Stimulated activated effector memory CD8-positive, alpha-beta T cell treated with anti-CD3 and anti-CD28 coated beads, Interleukin-12 subunit alpha, Interleukin-12 subunit beta, amount 100 ng/mL, for 72 hours (primary cell): ENCODE measurements around the gene LYPD4.

Source experiments
- ATAC-seq: fragments of 150-1000 bp; cut with Tn5 transposase; 2 replicates; pipeline ENCODE4 v1.10.0; 2021
- DNase-seq, 2 donors: peaks; one replicate each; pipeline ENCODE4 v3.0.0; 2021 to 2022; ENCODE audit warnings: low spot score in 2 of 2
- H3K27ac Mint-ChIP-seq: one replicate; pipeline ENCODE4 v1.8.0; 2022; ENCODE audit warnings: mild to moderate bottlenecking, mixed read lengths
- H3K36me3 Mint-ChIP-seq: one replicate; pipeline ENCODE4 v1.8.0; 2022; ENCODE audit warnings: mild to moderate bottlenecking, mixed read lengths
- H3K4me1 Mint-ChIP-seq: one replicate; pipeline ENCODE4 v1.8.0; 2022; ENCODE audit warnings: mixed read lengths
- H3K4me3 Mint-ChIP-seq: one replicate; pipeline ENCODE4 v1.8.0; 2022; ENCODE audit warnings: mild to moderate bottlenecking, mixed read lengths
- H3K9me3 Mint-ChIP-seq: one replicate; pipeline ENCODE4 v1.8.0; 2022; ENCODE audit warnings: mixed read lengths

The LYPD4 gene

DNA sequence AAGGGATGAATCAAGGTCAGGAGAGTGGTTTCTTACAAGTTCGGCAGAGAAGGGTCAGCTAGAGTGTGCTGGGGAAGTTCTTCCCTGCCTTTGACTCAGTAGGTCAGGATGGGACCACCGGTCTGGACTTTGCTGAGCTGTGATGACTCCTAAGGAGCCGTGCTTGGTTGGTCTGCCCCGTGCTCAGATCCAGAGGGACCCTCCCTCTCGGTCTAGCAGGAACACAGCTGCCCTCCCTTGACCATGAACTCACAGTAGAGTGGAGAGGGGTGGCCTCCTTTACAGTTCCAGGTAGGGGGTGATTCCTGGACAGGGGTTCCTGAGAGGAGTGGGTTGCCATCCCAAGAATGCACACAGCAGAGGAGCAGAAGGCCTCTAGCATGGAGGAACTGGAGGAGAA, 19.9 kb upstream of the LYPD4 start:
- DNase-seq (no peak), ATAC-seq (no peak)
- Mint-ChIP-seq H3K4me3 (peak overlapping the region; percentile 82), H3K36me3 (peaks cover 100% of the 10 kb centered on the region), H3K27ac (peak overlapping the region; percentile 95), H3K4me1 (peaks cover 76% of the 10 kb centered on the region), H3K9me3 (no peaks in the 10 kb centered on the region)

DNA sequence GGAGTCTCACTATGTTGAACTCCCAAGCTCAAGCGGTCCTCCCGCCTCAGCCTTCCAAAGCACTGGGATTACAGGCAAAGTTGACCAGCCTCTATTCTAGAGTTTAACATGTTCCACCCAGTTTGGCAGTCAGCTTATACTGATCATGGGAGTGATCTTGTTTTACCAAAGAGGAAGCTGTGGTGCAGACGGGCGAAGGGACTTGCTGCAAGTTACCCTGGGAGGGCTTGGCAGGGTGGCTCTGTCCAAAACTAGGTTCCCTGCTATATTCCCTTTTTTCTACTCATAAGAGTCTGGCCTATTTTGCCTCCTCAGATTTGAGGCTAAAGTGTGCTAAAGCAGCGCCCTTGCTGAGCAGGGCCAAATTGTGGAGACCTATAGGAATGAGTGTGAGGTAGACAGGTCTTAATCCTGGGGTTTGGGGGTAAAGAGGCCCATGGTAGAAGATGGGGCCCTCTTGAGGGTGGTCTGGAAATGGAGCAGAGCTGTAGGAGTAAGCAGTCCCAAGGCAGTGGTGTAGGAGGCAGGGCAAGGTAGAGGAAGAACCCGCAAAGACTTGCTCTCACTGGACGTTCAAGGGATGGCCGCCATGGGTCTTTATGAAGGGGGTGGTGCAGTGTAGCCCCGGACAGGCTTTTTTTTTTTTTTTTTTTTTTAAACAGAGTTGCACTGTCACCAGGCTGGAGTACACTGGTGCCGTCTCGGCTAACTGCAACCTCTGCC, 18.9 kb upstream of the LYPD4 start:
- H3K27ac Mint-ChIP-seq: peak overlapping the region; percentile 95
- ATAC-seq (no peak), DNase-seq (no peak)
- H3K36me3 Mint-ChIP-seq: peaks cover 90% of the 10 kb centered on the region
- H3K4me3 Mint-ChIP-seq: peak overlapping the region; percentile 82
- no peaks in the 10 kb centered on the region for H3K9me3 Mint-ChIP-seq
- H3K4me1 Mint-ChIP-seq: peaks cover 66% of the 10 kb centered on the region

DNA sequence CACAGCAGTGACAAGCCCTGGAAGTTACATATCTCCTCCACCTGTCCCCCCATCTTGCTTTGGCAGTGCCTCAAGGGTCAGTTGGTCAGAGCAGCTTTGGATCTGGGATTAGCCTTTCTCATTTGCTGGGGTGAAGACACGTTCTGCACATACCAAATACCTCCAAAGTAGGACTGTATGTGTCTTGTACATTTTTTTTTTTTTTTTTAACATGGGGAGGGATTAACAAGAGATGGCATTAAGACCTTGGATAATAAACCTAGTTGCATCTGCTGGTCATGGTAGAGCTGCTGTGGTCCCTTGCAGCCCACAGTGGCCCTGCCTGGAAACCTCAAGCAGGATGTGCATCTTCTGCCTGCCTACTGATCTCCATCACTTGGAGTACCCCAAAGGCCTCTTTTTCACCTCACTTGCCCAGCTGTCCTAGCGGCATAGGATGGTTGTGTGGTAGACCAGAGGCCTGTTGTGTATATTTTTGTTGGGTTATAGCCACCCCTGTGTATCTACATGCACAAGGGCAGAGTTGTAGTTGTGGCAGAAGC, 18.0 kb upstream of the LYPD4 start:
- ATAC-seq (no peak), DNase-seq (no peak)
- Mint-ChIP-seq H3K27ac (peak overlapping the region; percentile 95), H3K36me3 (peaks cover 82% of the 10 kb centered on the region), H3K4me3 (peak overlapping the region; percentile 82), H3K9me3 (no peaks in the 10 kb centered on the region), H3K4me1 (peaks cover 57% of the 10 kb centered on the region)

DNA sequence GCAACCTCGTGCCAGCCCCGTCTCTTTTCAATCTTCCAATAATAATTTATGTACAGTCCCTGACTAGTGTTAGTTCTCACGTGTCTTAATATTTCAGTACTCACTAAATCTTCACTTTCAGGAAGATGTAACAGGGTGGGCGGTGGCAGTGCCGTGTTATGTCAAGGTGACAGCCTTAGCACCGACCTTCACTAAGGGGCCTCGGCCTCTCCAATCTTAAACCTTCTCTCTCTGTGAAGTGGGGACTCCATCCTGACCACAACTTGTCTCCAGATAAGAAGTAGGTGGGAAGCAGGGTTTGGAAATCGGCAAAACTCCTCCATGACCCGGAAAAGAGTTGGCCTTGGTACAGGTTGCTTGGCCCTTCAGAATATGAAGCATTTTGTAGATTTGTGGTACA, 17.4 kb upstream of the LYPD4 start:
- Mint-ChIP-seq H3K4me3 (peak overlapping the region; percentile 82), H3K27ac (peak overlapping the region; percentile 95), H3K9me3 (no peaks in the 10 kb centered on the region), H3K36me3 (peaks cover 75% of the 10 kb centered on the region), H3K4me1 (peaks cover 56% of the 10 kb centered on the region)
- ATAC-seq: no peak
- no peak for DNase-seq

DNA sequence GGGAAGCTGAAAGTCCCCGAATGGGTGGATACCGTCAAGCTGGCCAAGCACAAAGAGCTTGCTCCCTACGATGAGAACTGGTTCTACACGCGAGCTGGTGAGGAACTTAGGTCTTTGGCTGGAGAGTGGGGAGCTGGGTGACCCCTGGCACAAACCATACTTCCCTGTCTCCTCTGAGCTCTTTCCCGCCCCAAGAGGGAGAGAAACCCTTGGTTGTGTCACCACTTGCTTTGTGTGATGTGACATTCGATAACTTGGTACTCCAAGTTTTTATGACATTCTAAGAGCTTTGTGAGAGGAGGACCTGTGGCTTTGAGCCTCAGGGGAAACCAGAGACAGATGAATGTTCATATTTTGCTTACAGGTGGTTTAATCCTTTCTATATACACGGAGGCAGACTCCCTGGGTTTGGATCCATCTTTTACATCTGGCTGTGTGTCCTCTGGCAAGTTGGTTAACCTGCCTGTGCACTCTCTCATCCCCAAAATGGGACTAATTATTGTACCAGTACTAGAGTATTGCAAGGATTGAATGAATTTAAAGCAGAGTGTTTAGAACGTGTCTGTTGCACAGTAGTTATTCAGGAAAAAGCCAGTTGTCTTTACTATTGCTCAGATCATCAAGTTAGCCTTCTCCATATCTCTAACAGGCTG, 16.8 kb upstream of the LYPD4 start:
- H3K4me1 Mint-ChIP-seq: peaks cover 53% of the 10 kb centered on the region
- peaks cover 69% of the 10 kb centered on the region for H3K36me3 Mint-ChIP-seq
- no peak for ATAC-seq
- H3K4me3 Mint-ChIP-seq: peak overlapping the region; percentile 82
- no peaks in the 10 kb centered on the region for H3K9me3 Mint-ChIP-seq
- no peak for DNase-seq
- peak overlapping the region; percentile 95 for H3K27ac Mint-ChIP-seq

DNA sequence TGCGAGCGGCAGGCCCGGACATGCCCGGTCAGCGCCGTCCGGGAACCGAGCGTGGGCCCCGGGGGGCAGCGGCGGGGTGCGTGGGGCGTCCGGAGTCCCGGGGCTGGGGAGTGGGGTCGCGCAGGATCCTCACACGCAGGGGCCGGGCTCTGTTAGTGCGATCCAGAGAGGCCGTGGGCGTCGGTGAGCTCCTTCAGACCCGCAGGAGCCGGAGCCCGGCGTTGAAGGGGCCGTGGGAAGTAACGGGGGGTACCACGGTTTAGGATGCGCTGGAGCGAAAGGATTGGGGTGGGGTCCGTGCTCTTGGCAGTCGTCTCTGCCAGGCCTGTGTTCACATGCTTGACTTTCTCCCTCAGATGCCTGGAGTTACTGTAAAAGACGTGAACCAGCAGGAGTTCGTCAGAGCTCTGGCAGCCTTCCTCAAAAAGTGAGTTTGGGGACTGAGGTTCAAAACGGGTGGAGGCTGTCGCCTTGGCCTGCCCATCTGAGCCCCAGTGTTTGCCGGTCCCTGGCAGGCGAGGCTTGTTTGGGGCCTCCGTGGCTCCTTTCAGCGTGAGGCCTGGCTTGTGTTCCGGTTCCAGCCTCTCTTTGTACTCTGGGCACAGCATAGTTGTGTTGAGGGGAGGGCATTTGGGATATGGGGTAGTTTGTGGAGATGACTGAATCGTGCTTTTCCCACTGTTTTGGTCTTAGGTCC, 16.1 kb upstream of the LYPD4 start:
- H3K4me3 Mint-ChIP-seq: peak overlapping the region; percentile 82
- H3K4me1 Mint-ChIP-seq: peaks cover 49% of the 10 kb centered on the region
- H3K27ac Mint-ChIP-seq: peak overlapping the region; percentile 95
- H3K9me3 Mint-ChIP-seq: no peaks in the 10 kb centered on the region
- ATAC-seq (no peak), DNase-seq (no peak)
- H3K36me3 Mint-ChIP-seq: peaks cover 62% of the 10 kb centered on the region

DNA sequence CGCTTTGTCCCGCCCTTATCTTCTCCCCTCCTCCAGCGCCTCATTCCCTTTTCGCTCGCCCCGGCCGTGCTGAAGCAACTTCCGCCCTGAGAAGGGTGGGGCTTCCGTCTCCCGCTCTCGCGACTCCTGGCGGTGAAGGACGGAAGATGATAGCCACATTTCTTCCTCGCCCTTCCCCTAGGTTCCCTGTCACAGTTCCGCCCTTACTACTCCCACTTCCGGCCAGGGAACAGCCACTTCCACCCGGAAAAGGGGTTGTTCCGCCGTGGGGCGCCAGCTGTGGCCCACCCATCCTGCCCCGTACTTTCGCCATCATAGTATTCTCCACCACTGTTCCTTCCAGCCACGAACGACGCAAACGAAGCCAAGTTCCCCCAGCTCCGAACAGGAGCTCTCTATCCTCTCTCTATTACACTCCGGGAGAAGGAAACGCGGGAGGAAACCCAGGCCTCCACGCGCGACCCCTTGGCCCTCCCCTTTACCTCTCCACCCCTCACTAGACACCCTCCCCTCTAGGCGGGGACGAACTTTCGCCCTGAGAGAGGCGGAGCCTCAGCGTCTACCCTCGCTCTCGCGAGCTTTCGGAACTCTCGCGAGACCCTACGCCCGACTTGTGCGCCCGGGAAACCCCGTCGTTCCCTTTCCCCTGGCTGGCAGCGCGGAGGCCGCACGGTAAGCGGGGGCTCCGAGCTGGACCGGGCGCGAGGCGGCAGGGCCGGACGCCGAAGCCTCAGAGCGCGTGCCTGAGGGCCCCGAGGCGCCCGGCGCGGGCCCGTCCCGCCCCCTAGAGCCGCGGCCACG, 15.3 kb upstream of the LYPD4 start, which contains the start of gene RPS19:
RPS19 (plus strand) TSS at position 638 of the 801 bp plus-strand sequence. CDS start 520 bp downstream, outside the sequence.
- Mint-ChIP-seq H3K4me1 (peaks cover 49% of the 10 kb centered on the region), H3K36me3 (peaks cover 55% of the 10 kb centered on the region), H3K9me3 (no peaks in the 10 kb centered on the region), H3K27ac (peak within 1 kb of the TSS; percentile 95), H3K4me3 (peak within 1 kb of the TSS; percentile 82)
- DNase-seq (peak; percentile 97 to 99), ATAC-seq (peak; percentile 89)

DNA sequence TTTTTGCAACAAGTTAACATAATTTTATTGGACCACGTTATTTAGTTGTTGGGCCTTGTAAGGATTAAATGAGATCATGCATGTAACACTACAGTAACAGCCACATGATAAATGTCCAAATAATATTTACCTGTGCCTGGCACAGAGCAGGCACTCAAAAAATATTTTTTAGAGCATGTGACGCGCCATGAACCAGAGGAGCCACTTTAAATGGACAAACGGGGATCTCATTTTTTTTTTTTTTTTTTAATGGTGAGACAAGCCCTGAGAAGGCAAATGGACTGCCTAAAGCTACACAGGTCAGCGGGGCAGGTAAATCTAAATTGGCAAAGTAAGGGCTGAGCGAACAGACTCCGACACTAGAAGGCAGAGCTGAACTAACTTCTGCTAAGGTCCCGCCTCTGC, 14.7 kb upstream of the LYPD4 start:
- no peak for DNase-seq
- peaks cover 43% of the 10 kb centered on the region for H3K4me1 Mint-ChIP-seq
- no peak for ATAC-seq
- H3K4me3 Mint-ChIP-seq: peak overlapping the region; percentile 82
- peak overlapping the region; percentile 95 for H3K27ac Mint-ChIP-seq
- H3K36me3 Mint-ChIP-seq: peaks cover 49% of the 10 kb centered on the region
- no peaks in the 10 kb centered on the region for H3K9me3 Mint-ChIP-seq

DNA sequence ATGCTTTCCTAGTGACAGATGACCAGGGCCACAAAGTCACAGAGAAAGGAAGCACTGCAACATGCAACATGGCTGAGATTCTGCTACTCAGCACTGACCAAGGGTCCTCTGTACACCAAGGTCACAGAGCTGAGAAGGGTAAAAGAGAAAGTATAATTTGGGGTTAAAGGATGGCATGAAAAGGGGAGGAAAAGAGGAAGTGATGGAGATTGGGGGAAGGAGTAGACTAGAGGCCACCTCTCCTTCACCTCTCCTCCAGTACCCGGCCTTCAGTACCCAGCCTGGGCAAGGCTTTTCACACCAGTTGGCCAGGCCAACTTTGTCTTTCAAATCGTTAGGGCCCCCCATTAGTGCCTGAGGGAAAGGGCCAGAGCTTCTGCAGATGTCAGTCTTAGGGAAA, 9.3 kb upstream of the LYPD4 start:
- DNase-seq (no peak), ATAC-seq (no peak)
- H3K36me3 Mint-ChIP-seq: no peaks in the 10 kb centered on the region
- H3K4me3 Mint-ChIP-seq: no peak overlapping the region
- no peaks in the 10 kb centered on the region for H3K4me1 Mint-ChIP-seq
- H3K9me3 Mint-ChIP-seq: no peaks in the 10 kb centered on the region
- no peak overlapping the region for H3K27ac Mint-ChIP-seq

DNA sequence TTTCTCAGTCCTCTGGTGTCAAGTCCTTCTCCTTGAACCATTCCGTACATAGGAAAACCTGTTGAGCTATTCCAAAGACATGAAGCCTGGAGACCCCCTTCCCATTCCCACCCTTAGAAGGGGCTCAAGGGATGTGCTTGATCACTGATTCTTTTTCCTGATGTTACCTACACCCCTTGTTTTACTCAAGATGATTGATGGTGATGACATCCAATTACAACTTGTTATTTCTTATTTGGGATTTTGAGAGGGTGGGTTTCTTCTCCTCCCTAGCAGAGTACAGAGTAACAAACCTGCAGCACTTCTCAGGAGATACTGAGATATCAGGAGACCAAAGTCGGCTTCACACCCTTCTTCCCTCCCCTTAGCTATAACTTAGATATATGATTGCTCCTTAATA, 8.9 kb upstream of the LYPD4 start:
- no peak for DNase-seq
- Mint-ChIP-seq H3K4me3 (no peak overlapping the region), H3K4me1 (no peaks in the 10 kb centered on the region), H3K9me3 (no peaks in the 10 kb centered on the region), H3K27ac (no peak overlapping the region), H3K36me3 (no peaks in the 10 kb centered on the region)
- no peak for ATAC-seq

DNA sequence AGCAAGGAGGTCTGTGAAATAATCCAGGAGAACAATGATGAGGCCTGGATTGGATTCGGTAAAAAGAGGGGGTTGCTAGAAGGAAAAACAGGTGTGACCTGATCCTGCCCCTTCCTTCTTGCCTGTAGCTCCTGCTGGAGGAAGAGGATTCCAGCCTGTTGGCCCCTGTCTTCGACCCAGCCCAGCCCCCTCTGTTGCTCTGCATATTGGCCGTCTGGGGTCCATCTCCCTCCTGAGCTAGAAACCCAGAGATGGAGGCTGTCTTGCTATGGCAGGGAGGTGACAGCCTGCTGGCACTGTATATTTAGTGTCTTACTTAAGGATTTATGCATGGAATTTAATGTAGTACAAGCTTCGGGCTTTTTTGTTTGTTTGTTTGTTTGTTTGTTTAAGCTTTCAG, 7.0 kb upstream of the LYPD4 start:
- Mint-ChIP-seq H3K36me3 (no peaks in the 10 kb centered on the region), H3K4me1 (no peaks in the 10 kb centered on the region), H3K27ac (no peak overlapping the region), H3K9me3 (no peaks in the 10 kb centered on the region), H3K4me3 (no peak overlapping the region)
- no peak for ATAC-seq
- DNase-seq: no peak

DNA sequence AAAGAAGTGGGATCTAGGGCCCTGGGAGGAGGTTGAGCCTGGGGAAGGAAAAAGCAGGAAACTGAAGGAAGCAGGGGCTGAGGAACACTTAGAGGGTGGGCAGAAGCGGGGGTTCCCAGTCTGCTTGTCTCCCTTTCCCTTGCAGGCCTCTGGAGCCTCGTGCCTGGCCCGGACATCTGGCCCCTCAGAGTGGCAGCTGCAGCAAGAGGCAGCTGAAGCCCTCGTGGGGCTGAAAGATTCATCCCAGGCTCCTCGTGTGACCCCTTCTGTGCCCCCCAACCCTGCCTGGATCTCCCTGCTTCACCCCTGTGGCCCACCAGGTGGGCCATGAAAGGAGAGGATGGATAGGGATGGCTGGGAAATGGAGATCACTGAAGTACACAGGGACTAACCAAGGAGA, 5.9 kb upstream of the LYPD4 start:
- Mint-ChIP-seq H3K4me3 (no peak overlapping the region), H3K4me1 (no peaks in the 10 kb centered on the region), H3K9me3 (no peaks in the 10 kb centered on the region), H3K36me3 (no peaks in the 10 kb centered on the region), H3K27ac (no peak overlapping the region)
- ATAC-seq (no peak), DNase-seq (no peak)

DNA sequence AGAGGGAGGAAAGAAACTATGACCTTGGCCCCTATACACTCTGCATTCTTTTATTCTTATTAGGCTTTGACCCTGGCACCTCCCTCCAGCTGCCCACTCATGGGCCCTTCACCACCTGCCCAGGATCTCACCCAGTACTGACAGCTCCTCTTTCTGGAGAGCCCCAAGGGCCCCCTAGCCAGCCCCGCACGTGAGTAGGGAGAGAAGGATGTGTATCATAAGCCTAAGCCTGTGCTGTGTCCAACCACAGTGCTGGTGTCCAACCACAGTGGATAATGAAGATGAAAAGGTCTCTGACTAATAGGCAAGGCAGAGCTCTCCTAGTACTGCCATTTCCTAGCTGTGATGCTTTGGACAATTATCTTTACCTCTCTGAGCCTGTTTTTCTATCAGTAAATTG, 4.6 kb upstream of the LYPD4 start:
- peak overlapping the region; percentile 44 for H3K27ac Mint-ChIP-seq
- no peaks in the 10 kb centered on the region for H3K36me3 Mint-ChIP-seq
- peaks cover 2% of the 10 kb centered on the region for H3K9me3 Mint-ChIP-seq
- no peak for DNase-seq
- no peak overlapping the region for H3K4me3 Mint-ChIP-seq
- peak; percentile 42 for ATAC-seq
- H3K4me1 Mint-ChIP-seq: no peaks in the 10 kb centered on the region

DNA sequence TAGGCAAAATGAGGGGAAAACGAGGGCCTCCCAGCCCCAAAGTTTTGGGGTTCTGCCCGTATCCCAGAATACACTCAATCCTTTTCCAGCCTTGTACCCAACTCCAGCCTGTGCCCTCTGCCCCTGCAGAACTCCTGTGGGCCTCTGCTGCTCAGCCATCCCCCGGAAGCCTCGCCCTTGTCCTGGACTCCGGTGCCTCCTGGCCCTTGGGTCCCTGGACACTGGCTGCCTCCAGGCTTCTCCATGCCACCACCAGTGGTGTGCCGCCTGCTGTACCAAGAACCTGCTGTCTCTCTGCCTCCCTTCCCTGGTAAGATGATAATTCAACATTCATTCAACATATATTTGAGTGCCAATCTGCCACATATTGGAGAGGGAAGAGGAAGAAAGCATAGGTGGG, 4.2 kb upstream of the LYPD4 start:
- no peak for DNase-seq
- Mint-ChIP-seq H3K9me3 (peaks cover 5% of the 10 kb centered on the region), H3K27ac (peak overlapping the region; percentile 44), H3K36me3 (no peaks in the 10 kb centered on the region), H3K4me1 (no peaks in the 10 kb centered on the region), H3K4me3 (no peak overlapping the region)
- ATAC-seq: no peak
